GM19324 (cell line): Measurements from ENCODE around the gene NOMO2.
"Not testable (repeated sequence)": the region's sequence is repeated elsewhere in the genome, so short reads cannot be mapped to it uniquely, and the experiment has no call there.

Source experiments
- ATAC-seq: cut with Tn5 transposase; IDR thresholded peaks from one replicate; pipeline ENCODE4 v1.9.1; 2021; ENCODE audit warnings: mild to moderate bottlenecking, moderate library complexity; ENCODE audit not compliant: unreplicated experiment, low FRiP score

Gene NOMO2

DNA sequence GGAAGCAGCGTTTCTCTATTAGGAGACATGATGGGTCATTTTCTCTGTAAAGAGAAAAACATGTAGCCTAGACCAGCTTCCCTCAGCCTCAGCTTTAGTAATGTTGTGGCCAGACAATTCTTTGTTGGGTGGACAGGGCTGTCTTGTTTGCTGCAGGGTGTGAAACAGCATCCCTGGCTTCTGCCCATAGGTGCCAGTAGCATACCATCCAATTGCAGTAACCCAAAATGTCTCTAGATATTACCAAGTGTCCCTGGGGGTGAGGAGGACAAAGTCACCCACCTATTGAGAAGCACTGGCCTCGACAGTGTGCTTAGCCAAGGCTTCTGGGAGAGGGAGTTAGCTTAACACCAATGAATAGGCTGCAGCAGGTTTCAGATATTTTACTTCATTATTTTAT, 14.0 kb upstream of the NOMO2 start:
- ATAC-seq = not testable (repeated sequence)

DNA sequence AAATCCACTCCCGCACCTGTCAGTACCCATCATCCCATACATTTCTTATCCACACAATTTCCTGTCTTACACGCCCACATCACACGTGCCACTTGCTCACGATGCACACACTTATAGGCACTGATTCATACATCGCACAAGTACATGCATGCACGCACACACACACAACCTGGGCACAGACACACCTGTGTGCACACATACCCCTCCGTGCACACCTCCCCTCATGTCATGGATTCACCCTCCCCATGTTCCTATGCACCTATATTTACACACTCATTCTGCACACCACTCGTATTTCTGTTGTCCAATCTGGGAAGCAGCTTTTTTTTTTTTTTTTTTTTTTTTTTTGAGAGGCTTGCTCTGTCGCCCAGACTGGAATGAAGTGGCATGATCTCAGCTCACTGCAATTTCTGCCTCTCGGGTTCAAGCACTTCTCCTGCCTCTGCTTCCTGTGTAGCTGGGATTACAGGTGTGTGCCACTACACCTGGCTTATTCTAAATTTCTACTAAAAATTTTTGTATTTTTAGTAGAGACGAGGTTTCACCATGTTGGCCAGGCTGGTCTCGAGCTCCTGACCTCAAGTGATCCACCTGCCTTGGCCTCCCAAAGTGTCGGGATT, 13.5 kb upstream of the NOMO2 start:
- not testable (repeated sequence) for ATAC-seq

DNA sequence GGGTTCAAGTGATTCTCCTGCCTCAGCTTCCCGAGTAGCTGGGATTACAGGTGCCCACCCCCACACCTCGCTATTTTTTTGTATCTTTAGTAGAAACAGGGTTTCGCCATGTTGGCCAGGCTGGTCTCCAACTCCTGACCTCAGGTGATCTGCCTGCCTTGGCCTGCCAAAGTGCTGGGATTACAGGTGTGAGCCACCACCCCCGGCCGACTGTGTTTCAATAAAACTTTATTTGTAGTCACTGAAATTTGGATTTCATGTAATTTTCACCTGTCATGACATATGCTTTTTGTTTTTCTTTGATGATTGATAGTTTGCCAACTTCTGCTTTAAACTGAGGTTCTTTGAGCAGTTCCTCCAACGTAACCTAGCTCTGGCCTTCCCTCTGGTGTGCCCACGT, 12.0 kb upstream of the NOMO2 start:
- ATAC-seq = not testable (repeated sequence)

DNA sequence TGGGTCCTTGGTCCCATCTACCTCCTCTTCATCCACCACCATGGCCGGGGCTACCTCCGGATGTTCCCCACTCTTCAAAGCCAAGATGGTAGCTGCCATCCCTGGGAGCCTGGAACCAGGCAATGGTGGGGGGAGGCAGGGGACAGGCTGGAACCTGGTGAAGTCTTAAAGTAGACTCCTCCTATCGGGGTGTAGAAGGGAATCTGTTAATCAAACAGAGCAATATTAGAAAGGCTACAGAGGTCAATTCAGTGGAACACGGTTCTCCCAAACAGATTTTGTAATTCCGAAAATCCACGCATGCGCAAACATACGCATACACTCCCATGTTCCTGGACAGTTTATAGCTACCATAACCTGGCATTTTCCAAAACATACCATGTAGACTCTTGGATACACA, 11.1 kb upstream of the NOMO2 start:
- ATAC-seq = not testable (repeated sequence)

DNA sequence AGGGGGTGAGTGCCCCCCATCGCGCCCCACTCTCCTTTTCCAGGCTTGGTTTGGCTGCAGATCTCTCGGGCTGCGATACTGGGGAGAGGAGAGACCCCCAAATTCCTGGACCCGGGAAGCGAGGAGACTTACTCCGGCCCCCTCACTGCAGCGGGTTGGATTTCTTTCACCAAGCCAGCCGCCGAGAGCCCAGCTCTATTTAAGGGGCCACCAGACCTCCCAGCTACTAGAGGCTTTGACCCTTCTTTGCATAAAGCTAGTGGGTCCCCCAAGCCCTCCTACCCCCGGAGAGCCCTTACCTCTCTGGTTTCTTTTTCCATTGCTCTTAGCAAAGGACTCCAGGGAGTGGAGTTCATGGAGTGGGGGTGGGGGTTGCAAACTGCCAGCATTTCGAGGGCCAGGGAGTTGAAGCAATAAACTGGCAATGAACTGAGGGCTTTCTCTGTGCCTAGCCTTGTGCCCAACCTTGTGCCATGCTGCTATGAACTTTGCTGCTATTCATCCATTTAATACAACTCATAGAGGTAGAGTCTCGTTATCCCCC, 9.5 kb upstream of the NOMO2 start:
- ATAC-seq = not testable (repeated sequence)

DNA sequence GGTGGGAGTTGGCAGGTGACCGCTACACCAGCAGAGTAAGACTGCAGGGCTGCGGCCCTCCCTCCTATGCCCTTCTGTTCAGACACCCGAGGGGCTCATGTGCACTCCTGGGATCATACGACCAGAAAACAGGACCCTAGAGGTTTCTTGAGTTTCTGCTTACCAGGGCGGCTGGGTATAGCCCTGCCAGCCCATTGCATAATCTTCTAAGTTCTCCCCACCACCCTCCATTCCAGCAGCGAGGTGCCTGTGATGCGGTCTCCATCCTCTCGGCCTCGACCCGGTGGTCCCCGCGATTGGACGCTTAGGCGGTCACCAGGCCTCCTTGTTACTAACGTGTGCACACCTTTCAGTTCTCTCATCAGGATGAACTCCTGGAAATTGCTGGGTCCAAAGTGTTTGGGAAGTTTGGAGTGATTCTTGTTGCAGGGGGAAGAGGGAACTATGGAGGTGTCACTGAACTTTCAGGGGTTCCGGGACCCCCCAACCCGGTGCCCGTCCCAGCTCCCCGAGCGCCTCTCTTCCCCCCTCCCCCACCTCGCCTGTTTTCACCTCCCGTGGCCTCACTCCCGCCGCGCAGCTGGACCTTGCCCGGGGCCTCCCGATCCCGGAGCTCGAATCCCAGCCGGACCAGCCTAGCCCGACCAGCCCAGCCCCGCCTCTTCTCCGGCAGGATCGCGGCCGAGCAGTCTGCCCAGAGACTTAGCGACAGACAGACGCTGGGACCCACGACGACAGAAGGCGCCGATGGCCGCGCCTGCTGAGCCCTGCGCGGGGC, 8.8 kb upstream of the NOMO2 start:
- ATAC-seq = not testable (repeated sequence)

DNA sequence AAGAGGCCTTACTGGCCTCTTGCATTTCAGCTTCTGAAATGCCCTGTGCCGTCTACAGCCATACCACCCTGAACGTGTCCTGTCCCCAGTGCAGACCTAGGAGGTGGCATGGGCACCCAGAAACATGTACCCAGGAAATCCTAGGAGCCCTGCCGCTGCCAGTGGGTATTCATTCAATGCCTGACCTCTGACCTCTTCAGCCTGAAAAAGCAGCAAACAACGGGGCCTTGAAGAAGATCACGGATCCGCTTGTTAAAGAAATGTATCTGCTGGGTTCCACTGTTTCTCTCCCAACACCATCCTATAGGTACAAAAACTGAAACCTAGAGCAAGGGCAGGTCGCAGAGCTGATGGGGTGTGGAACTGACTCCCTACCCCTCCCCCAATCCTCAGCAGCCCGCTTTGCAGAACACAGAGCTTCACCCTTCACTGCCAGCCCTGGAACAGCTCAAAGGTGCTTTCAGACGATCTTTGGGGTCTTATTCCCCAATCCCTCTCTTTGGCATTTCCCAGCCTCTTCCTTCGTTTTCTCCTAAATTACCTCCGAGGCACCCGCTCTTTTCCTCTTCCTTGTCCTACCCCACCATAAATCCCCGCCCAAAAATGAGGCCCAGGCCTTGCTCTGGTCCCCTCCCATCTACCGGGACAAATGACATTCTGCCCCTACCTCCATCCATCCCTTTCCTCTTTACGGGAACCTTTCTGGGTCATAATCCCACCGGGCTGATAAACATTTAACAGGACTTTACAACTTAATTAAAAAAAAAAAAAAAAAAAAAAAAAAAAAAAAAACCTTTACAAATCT, 1.3 kb downstream of the NOMO2 start:
- not testable (repeated sequence) for ATAC-seq

DNA sequence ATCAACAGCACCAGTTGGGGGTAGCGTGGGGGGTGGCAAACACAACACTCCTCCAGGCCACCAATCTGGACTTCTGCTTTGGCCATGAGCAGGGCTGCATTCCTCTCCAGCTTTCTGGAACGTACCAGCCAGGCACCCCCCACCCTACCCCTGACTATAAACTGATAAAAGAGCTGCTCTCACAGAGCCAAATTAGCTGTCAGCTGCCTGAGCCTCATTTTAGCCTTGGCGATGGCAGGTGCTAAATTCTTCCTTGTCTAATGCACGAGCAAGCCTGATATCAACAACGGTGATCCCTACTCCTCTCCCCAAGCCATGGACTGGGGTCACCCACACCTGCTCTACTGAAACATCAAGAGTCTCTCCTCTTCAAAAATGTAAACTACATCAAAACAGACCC, 8.2 kb downstream of the NOMO2 start:
- not testable (repeated sequence) for ATAC-seq

DNA sequence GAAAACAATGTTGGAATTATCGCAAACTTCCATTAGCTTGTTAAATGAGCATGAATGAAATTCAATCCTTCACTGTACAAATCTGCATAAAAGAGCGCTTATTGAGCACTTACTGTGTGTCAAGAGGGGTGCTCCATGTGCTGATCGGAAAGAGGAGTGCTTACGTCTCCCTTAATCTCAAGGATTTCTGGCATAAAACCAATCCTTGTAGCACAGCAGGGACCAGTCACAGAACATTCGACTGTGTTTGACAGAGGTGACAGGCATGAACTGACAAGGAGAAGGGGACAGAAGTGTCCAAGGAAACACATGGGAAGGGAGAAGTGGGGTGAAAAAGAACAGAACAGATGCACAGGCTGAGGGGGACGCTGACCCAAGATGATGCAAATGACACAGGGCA, 14.5 kb downstream of the NOMO2 start:
- not testable (repeated sequence) for ATAC-seq

DNA sequence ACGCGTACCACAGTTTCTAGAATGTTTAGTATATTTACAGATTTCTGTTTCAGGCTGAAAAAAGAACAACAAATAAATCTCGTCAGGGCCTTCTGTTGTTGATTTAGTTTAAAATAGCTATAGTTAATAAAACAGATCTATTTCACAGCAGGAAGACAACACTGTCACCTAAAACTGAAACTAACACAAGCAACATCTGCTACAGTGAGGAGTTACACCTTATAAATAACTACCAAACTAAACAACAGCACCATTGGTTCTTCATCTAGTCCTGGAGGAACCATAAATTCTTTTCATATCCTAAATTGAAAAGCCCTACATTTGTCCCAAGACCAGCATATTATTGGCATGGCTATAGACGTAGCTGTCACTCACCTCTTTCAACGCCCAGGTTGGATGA, 15.0 kb downstream of the NOMO2 start:
- ATAC-seq = not testable (repeated sequence)

DNA sequence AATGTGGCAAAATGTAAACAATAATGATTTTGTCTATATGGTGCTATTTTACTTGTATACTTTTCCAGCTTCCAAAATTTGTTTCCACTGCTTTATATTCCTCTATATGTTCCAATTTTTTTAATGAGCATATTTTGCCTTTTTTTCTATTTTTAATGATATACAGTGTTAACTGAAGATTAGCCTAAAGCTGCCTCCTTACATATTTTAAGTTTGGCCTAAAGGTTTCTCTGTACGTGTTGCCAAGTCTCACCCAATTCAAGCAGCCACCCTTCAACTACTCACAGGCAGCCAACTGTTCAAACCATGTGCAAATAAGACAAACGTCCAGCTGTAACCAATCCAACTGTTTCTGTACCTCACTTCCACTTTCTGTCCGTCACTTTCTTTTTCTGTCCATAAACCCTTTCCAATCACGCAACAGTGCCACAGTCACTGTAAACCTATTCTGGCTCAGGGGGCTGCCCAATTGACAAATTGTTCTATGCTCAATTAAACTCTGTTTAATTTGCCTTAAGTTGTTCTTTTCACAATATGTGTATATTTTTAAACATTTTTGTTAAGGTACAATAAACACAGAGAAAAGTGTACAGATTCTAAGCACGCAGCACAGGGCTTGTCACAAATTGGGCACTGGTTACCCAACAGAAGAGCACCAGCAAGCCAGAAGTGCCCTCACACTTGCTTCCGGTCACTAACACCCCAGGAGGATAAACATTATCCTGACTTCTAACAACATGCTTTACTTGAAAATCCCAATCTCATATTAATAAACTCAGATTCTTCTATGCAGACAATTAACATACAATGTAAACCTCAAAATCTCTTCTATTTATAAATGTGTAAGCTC, 17.4 kb downstream of the NOMO2 start:
- ATAC-seq = not testable (repeated sequence)

DNA sequence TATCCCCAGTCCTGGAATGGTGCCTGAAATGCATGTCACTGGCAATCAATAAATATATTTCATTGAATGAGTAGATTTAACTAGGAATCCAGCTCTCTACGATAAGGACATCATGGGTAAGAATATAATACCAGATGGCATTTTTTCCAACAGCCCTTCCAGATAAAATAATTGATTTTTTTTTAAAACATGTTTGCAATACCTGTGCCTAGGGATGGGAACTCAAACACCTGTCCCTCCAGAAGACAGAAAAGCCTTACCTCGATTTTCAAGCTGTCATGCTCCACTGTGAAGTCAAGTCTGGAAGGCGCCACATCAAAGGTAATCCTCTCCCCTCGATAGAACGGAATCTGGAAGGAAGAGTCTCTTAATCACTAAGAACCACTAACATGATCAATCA, 20.0 kb downstream of the NOMO2 start:
- not testable (repeated sequence) for ATAC-seq

DNA sequence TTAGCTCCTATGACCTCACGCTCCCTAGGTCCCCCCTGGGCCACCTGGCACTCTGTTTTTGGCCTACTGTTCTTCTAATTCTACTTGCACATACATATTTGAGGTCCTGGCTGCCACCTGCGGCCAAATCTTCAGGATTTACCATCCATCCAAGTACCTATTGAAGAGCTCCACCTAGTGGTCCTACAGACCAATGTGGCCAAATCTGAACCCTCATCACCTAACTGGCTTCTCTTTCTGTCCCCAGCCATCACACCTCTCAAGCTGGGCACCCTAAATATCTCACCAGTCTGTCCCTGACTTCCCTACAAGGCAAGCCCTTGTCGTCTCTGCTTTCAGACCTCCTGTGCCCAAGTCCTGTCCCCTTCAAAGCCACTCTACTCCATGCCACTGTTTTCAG, 24.9 kb downstream of the NOMO2 start:
- ATAC-seq = not testable (repeated sequence)

DNA sequence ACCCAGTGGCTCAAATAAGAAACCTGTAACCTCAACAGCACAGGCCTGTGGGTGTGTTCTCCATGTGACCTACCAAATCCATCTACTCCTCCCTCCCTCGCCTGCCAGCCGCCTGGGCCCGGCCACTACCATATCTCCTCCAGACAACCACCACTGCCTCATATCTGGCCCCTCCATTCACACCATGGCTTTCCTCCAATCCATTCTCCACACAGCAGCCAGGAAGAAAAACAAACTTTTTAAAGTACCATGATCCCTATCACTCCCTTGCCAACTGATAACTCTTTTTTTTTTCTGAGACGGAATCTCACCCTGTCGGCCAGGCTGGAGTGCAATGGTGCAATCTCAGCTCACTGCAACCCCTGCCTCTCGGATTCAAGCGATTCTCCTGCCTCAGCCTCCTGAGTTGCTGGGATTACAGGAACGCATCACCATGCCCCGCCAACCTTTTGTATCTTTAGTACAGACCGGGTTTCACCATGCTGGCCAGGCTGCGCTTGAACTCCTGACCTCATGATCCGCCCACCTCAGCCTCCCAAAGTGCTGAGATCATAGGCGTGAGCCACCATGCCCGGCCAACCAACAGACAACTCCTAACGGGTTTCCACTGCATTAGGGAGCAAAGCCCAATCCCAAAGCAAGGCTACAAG, 26.3 kb downstream of the NOMO2 start:
- ATAC-seq = not testable (repeated sequence)

DNA sequence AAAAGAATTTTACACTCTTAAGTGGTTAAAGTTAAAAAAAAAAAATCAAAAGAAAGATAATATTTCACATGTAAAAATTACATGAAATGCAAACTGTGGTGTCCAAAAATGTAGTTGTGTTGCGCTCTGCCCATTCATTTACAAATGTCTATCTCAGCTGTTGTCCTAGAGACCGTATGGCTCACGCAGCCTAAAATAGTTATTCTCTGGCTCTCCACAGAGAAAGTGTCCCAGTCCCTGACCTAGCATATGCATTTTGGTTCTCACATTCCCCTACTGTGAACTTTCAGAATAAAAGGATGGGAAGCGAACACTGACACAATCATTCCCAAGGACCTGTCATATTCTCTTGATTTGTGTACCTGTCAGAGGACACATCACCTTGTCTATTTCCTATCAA, 27.6 kb downstream of the NOMO2 start:
- ATAC-seq = not testable (repeated sequence)

DNA sequence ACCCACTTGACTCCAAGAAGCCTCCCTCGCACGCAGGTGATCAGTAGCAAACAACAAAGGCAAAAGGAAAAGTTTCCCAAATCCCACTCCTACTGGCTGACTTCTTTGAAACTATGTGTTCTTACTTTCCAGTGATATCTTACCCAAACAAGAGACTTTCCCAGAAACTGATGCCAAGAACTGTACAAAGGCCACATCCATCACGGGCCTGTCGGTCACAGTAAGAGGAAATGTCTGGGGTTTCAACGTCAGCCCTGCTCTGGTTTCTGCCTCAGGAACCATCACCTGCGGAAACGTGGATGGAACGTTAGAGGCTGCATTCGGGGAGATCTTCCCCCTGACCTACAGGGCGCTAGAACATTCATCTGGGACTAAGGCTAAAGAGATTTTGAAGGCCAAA, 30.6 kb downstream of the NOMO2 start:
- not testable (repeated sequence) for ATAC-seq

DNA sequence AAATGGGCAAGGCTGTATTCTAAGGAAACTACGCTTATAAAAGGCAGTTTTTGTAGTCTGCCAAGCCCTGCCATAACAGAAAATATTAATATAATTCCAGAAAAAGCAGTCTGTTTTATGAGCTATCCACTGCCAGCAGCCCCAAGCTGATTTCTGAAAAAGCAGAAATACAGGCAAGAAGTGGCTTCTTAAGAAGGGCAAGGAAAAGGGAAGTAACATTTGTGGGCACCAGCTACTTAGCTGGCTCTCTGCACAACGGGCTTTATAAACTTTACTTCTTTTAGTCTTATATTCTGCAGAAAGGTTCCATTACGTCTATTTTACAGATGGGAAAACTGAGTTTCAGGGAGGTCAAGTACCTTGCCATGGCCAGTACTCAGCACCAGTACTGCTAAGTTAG, 31.6 kb downstream of the NOMO2 start:
- ATAC-seq = not testable (repeated sequence)

DNA sequence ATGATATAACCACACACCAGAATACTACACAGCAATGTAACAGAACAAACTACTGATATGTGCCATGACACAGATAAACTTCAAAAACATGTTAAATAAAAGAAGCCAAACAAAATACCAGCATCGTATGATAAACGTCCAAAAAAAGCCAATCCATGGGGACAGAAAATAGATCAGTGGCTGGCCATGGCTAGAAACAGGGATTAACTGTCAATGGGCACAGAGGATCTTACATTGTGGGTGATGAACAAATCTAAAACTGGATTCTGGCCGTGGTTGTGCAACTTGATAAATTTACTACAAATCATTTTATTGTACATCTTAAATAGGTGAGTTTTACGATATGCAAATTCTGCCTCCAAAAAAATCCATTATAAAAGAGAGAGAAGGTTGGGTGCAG, 35.4 kb downstream of the NOMO2 start:
- not testable (repeated sequence) for ATAC-seq

DNA sequence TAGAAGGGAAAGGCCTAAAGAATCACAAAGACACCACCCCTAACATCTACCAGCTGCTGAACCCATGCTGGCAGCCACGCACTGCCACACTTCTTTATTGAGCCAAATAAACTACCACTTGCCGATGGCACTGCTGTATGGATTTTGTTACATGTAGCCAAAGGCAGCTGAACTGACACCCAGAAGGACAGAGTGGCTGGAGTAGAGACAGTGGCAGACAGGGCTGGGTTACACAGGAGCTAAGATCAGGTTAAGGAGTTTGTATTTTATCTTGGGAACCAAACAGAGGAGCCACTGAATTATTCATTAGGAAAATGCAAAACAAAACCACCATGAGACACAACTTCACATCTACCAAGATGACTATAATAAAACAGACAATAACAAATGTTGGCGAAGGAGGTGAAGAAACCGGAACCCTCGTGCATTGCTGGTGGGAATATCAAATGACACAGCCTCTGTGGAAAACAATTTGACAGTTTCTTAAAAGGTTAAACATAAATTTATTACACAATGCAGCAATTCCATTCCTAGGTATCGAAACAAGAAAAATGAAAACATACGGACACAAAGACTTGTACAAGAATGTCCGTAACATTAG, 35.9 kb downstream of the NOMO2 start:
- ATAC-seq = not testable (repeated sequence)
